OCI-LY3 (cell line): ENCODE data around the gene EIF5.

Source experiments
- H2AFZ ChIP-seq: fragments of 200-600, 300-600 bp; shearing (Covaris generic); 2 replicates; pipeline ENCODE4 v1.6.0; 2014; ENCODE audit warnings: antibody characterized with exemption, low read depth, low read length
- H3K27ac ChIP-seq: fragments of 200-600, 300-600 bp; sonication (generic); 2 replicates; pipeline ENCODE4 v1.5.1; 2014; ENCODE audit warnings: mild to moderate bottlenecking, low read length, moderate library complexity, mixed read lengths
- H3K27me3 ChIP-seq: fragments of 200-600, 300-600 bp; sonication (generic); 2 replicates; pipeline ENCODE4 v1.6.1; 2014; ENCODE audit warnings: low read depth, low read length, mixed read lengths
- H3K36me3 ChIP-seq: fragments of 200-600, 300-600 bp; sonication (generic); replicated peaks from 2 replicates; pipeline ENCODE3; 2014; ENCODE audit warnings: low read depth, low read length, mixed read lengths
- H3K4me1 ChIP-seq: fragments of 300-600, 200-600 bp; sonication (generic); 2 replicates; pipeline ENCODE4 v1.6.1; 2014; ENCODE audit warnings: low read length, mixed read lengths
- H3K4me2 ChIP-seq: fragments of 200-600, 300-600 bp; sonication (generic); 2 replicates; pipeline ENCODE4 v1.6.1; 2014; ENCODE audit warnings: low read length, mixed read lengths
- H3K4me3 ChIP-seq: fragments of 300-600, 200-600 bp; sonication (generic); 2 replicates; pipeline ENCODE4 v1.5.1; 2014; ENCODE audit warnings: antibody characterized with exemption, mild to moderate bottlenecking, low read length, moderate library complexity
- H3K79me2 ChIP-seq: fragments of 300-600, 200-600 bp; shearing (Covaris generic); 2 replicates; pipeline ENCODE4 v1.6.1; 2014; ENCODE audit warnings: mild to moderate bottlenecking, low read length, mixed read lengths
- H3K9ac ChIP-seq: fragments of 300-600, 200-600 bp; shearing (Covaris generic); 2 replicates; pipeline ENCODE4 v1.6.0; 2014; ENCODE audit warnings: mild to moderate bottlenecking, low read length, moderate library complexity
- H3K9me3 ChIP-seq: fragments of 200-600, 300-600 bp; shearing (Covaris generic); 2 replicates; pipeline ENCODE4 v1.6.1; 2014; ENCODE audit warnings: low read length, mixed read lengths; ENCODE audit not compliant: insufficient read depth
- H4K20me1 ChIP-seq: fragments of 200-600, 300-600 bp; sonication (generic); 2 replicates; pipeline ENCODE4 v1.6.1; 2016; ENCODE audit warnings: low read length, mixed read lengths; ENCODE audit not compliant: insufficient read depth
- CTCF ChIP-seq: fragments of 200-600, 300-600 bp; sonication (generic); IDR thresholded peaks from 2 replicates; pipeline ENCODE4 v1.5.1; 2014; ENCODE audit warnings: antibody characterized with exemption, low read length, low read depth
- EZH2phosphoT487 ChIP-seq: fragments of 200-600 bp; shearing (Covaris generic); IDR thresholded peaks from 2 replicates; pipeline ENCODE4 v1.6.1; 2018; ENCODE audit warnings: antibody characterized with exemption, mixed run types, low read depth

The EIF5 gene

GRCh38 chr14:103340480-103341212 lies 6.6 kb downstream of the EIF5 start:
- no peaks in the 10 kb centered on the region for H3K27me3 ChIP-seq
- TF ChIP-seq EZH2phosphoT487 = no peak
- no peak overlapping the region for H3K4me2 ChIP-seq
- H3K79me2 ChIP-seq = peaks cover 22% of the 10 kb centered on the region
- H3K9ac ChIP-seq = no peak overlapping the region
- peaks cover 73% of the 10 kb centered on the region for H4K20me1 ChIP-seq
- H3K4me3 ChIP-seq = no peak overlapping the region
- H3K4me1 ChIP-seq = peaks cover 22% of the 10 kb centered on the region
- no peak overlapping the region for H2AFZ ChIP-seq
- no peak overlapping the region for H3K27ac ChIP-seq
- peaks cover 93% of the 10 kb centered on the region for H3K36me3 ChIP-seq
- no peaks in the 10 kb centered on the region for H3K9me3 ChIP-seq

GRCh38 chr14:103341250-103342129 lies 7.5 kb downstream of the EIF5 start:
- no peak overlapping the region for H3K27ac ChIP-seq
- TF ChIP-seq EZH2phosphoT487 = no peak
- no peak for TF ChIP-seq CTCF
- H3K27me3 ChIP-seq = no peaks in the 10 kb centered on the region
- H3K9ac ChIP-seq = no peak overlapping the region
- peaks cover 16% of the 10 kb centered on the region for H3K4me1 ChIP-seq
- H3K4me3 ChIP-seq = no peak overlapping the region
- peaks cover 14% of the 10 kb centered on the region for H3K79me2 ChIP-seq
- no peak overlapping the region for H3K4me2 ChIP-seq
- peaks cover 85% of the 10 kb centered on the region for H3K36me3 ChIP-seq
- H2AFZ ChIP-seq = no peak overlapping the region
- H4K20me1 ChIP-seq = peaks cover 64% of the 10 kb centered on the region
- H3K9me3 ChIP-seq = no peaks in the 10 kb centered on the region

GRCh38 chr14:103343164-103343879 lies 9.3 kb downstream of the EIF5 start:
- Histone ChIP-seq H3K9me3 (no peaks in the 10 kb centered on the region), H3K36me3 (peaks cover 66% of the 10 kb centered on the region), H3K4me3 (no peak overlapping the region), H4K20me1 (peaks cover 47% of the 10 kb centered on the region), H3K79me2 (no peaks in the 10 kb centered on the region), H3K4me2 (no peak overlapping the region), H3K4me1 (peaks cover 16% of the 10 kb centered on the region), H3K27ac (no peak overlapping the region), H3K27me3 (no peaks in the 10 kb centered on the region), H3K9ac (no peak overlapping the region), H2AFZ (no peak overlapping the region)
- no peak for TF ChIP-seq EZH2phosphoT487
- no peak for TF ChIP-seq CTCF

- Histone ChIP-seq H3K4me2 (no peak overlapping the region), H4K20me1 (peaks cover 39% of the 10 kb centered on the region), H3K4me3 (no peak overlapping the region), H2AFZ (no peak overlapping the region), H3K9ac (no peak overlapping the region), H3K27me3 (no peaks in the 10 kb centered on the region), H3K9me3 (no peaks in the 10 kb centered on the region), H3K79me2 (no peaks in the 10 kb centered on the region), H3K4me1 (peaks cover 12% of the 10 kb centered on the region; the same call in 1 of the 2 replicates), H3K36me3 (peaks cover 58% of the 10 kb centered on the region), H3K27ac (no peak overlapping the region)
- no peak for TF ChIP-seq CTCF
- no peak for TF ChIP-seq EZH2phosphoT487
These were observed 10.1 kb downstream of the EIF5 start for GRCh38 chr14:103343905-103344797.
